ENCODE results near the gene C2orf92. TPM values are rescaled to one million over a fixed set of nuclear protein-coding genes. Genes with fewer than 3 reads are reported as not detected.
"Not testable (repeated sequence)": the region's sequence is repeated elsewhere in the genome, so short reads cannot be mapped to it uniquely, and the experiment has no call there.

Gene C2orf92
- total RNA-seq, 1 experiment from 2014 or later, result 4.8 TPM

- in situ Hi-C loops (cut with HindIII; ENCODE audit: low sequenced_read_pairs), result no loop called here
- no peak for DNase-seq (ENCODE audit: low spot score)
Measured at GRCh38 chr2:97708608-97709007, 39.1 kb downstream of the C2orf92 start.

GRCh38 chr2:97711394-97711711, 41.8 kb downstream of the C2orf92 start:
- no peak for DNase-seq (ENCODE audit: low spot score)
- in situ Hi-C loops (cut with HindIII; ENCODE audit: low sequenced_read_pairs), result no loop called here

- DNase-seq (ENCODE audit: low spot score); in situ Hi-C loops (cut with HindIII; ENCODE audit: low sequenced_read_pairs): not testable (repeated sequence)
Measured at GRCh38 chr2:97712175-97712574, 42.7 kb downstream of the C2orf92 start.

- in situ Hi-C loops (cut with HindIII; ENCODE audit: low sequenced_read_pairs), result no loop called here
- DNase-seq (ENCODE audit: low spot score), result no peak
Measured at GRCh38 chr2:97712693-97713295, 43.3 kb downstream of the C2orf92 start.

- DNase-seq (ENCODE audit: low spot score), result no peak
- in situ Hi-C loops (cut with HindIII; ENCODE audit: low sequenced_read_pairs), result no loop called here
Measured at GRCh38 chr2:97713296-97714083, 44.0 kb downstream of the C2orf92 start, which contains the start of gene ZAP70. TSS of gene ZAP70 (plus strand) at chr2:97713576. CDS start at chr2:97724037, 10,461 bp downstream.

- no peak for DNase-seq (ENCODE audit: low spot score)
- in situ Hi-C loops (cut with HindIII; ENCODE audit: low sequenced_read_pairs), result no loop called here
Measured at GRCh38 chr2:97714084-97714949, 44.8 kb downstream of the C2orf92 start.

GRCh38 chr2:97714950-97715652, 45.6 kb downstream of the C2orf92 start:
- no peak for DNase-seq (ENCODE audit: low spot score)
- in situ Hi-C loops (cut with HindIII; ENCODE audit: low sequenced_read_pairs), result no loop called here

GRCh38 chr2:97715951-97716694, 46.6 kb downstream of the C2orf92 start:
- no peak for DNase-seq (ENCODE audit: low spot score)
- in situ Hi-C loops (cut with HindIII; ENCODE audit: low sequenced_read_pairs), result no loop called here

- DNase-seq (ENCODE audit: low spot score), result no peak
Measured at GRCh38 chr2:97716695-97717612, 47.4 kb downstream of the C2orf92 start.

GRCh38 chr2:97717613-97717995, 48.1 kb downstream of the C2orf92 start:
- in situ Hi-C loops (cut with HindIII; ENCODE audit: low sequenced_read_pairs), result no loop called here
- no peak for DNase-seq (ENCODE audit: low spot score)

More at GRCh38 chr2:97716695-97717612, 47.4 kb downstream of the C2orf92 start:
- in situ Hi-C loops (cut with HindIII; ENCODE audit: low sequenced_read_pairs), result no loop called here

- DNase-seq (ENCODE audit: low spot score), result no peak
- in situ Hi-C loops (cut with HindIII; ENCODE audit: low sequenced_read_pairs), result no loop called here
Measured at GRCh38 chr2:97718051-97718882, 48.8 kb downstream of the C2orf92 start.

- in situ Hi-C loops (cut with HindIII; ENCODE audit: low sequenced_read_pairs), result no loop called here
- no peak for DNase-seq (ENCODE audit: low spot score)
Measured at GRCh38 chr2:97718942-97719341, 49.4 kb downstream of the C2orf92 start.

- DNase-seq (ENCODE audit: low spot score), result no peak
Measured at GRCh38 chr2:97719362-97720155, 50.0 kb downstream of the C2orf92 start.

GRCh38 chr2:97720746-97721145, 51.2 kb downstream of the C2orf92 start:
- in situ Hi-C loops (cut with HindIII; ENCODE audit: low sequenced_read_pairs), result no loop called here

More at GRCh38 chr2:97719362-97720155, 50.0 kb downstream of the C2orf92 start:
- in situ Hi-C loops (cut with HindIII; ENCODE audit: low sequenced_read_pairs), result no loop called here

GRCh38 chr2:97722227-97722626, 52.7 kb downstream of the C2orf92 start:
- no peak for DNase-seq (ENCODE audit: low spot score)
- in situ Hi-C loops (cut with HindIII; ENCODE audit: low sequenced_read_pairs), result no loop called here

More at GRCh38 chr2:97720746-97721145, 51.2 kb downstream of the C2orf92 start:
- DNase-seq (ENCODE audit: low spot score), result no peak
